GM12873 (cell line): ENCODE data around the gene SCD.

Source experiments
- CTCF ChIP-seq: IDR thresholded peaks from 2 replicates; pipeline ENCODE4 v1.5.1; 2012; ENCODE audit warnings: low read depth, mild to moderate bottlenecking, moderate library complexity, low read length, control low read depth; ENCODE audit not compliant: insufficient read depth; ENCODE audit errors: missing control alignments

The SCD gene

DNA sequence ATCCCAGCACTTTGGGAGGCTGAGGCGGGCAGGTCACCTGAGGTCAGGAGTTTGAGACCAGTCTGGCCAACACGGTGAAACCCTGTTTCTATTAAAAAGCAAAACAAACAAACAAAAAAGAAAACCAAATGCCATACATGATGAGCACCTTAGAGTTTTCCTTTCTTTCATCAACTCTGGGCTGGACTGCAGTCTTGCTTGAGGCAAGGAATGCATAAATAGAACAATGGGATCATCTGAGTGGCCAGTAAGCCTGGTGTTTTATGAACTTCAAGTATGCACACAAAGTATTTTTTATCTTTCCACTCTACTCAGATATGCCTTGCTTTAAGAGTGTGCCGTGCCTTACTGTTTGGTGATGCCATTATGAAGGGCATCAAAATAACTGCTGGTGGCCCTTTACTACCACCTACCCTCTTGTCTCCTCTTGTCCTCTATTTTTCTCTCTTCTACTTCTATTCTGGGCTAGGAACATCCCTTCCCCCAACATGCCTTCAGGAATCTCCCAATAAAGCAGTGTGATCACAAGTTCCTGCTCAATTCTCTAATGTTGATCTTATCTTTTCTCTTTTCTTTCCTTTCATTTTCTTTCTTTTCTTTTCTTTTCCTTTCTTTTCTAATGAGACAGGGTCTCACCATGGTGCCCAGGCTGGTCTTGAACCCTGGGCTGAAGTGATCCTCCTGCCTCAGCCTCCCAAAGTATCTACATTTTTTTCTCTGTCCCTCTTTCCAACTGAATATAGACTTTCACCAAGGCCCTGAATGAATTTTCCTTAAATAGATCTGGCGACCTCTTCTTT lies 10.2 kb downstream of the SCD start:
- no peak for TF ChIP-seq CTCF

- TF ChIP-seq CTCF: no peak
Observed at GRCh38 chr10:100359030-100359432, 12.0 kb downstream of the SCD start.

DNA sequence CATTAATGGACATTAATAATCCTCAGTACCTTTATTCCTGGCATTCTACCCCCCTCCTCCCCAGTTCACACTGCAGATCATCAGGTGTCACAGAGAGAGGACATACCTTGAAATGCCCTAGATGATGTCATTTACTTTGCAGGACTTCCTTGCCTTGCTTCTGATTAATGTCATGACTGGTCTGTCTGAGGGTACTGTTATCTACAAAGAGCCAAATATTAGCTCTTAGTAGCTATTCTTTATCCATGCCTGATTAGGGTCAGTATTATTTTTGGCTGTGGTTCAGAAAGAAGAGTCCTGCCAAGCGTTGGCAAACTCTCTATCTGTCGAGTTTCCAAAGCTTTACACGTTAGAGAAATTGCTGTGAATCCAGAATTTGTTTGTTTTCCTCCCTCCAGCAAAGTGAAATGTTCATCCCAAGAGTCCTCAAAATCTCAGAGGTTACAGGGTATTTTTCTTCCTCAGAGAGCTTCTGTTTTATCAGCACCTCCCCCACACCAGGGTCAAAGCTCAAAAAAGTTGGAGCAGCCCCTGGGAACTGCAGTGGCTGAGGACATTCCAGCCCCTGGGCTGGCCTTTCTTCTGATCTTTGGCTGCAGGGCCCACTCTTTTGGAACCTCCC lies 12.6 kb downstream of the SCD start:
- TF ChIP-seq CTCF: no peak

DNA sequence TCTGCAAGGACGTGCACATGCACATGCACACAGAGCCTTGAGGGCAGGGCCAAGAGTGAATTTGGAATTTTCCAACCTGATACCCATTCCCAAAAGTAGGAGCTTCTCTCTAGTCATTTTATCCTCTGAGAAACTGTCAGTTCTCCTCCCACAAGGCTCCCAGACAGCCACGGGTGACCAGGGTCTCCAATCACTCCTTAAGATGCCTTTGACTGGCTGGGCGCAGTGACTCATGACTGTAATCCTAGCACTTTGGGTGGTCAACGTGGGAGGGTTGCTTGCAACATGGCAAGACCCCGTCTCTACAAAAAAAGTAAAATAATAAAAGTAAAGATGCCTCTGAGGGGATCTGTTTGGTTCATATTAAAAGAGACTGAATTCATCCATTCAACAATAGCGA lies 13.2 kb downstream of the SCD start:
- TF ChIP-seq CTCF: no peak

- TF ChIP-seq CTCF: no peak
Observed at GRCh38 chr10:100362570-100363496, 15.8 kb downstream of the SCD start.

GRCh38 chr10:100364175-100364574 lies 17.1 kb downstream of the SCD start:
- TF ChIP-seq CTCF: no peak
